ENCODE measurements around the gene CEP131.

The CEP131 gene

DNA sequence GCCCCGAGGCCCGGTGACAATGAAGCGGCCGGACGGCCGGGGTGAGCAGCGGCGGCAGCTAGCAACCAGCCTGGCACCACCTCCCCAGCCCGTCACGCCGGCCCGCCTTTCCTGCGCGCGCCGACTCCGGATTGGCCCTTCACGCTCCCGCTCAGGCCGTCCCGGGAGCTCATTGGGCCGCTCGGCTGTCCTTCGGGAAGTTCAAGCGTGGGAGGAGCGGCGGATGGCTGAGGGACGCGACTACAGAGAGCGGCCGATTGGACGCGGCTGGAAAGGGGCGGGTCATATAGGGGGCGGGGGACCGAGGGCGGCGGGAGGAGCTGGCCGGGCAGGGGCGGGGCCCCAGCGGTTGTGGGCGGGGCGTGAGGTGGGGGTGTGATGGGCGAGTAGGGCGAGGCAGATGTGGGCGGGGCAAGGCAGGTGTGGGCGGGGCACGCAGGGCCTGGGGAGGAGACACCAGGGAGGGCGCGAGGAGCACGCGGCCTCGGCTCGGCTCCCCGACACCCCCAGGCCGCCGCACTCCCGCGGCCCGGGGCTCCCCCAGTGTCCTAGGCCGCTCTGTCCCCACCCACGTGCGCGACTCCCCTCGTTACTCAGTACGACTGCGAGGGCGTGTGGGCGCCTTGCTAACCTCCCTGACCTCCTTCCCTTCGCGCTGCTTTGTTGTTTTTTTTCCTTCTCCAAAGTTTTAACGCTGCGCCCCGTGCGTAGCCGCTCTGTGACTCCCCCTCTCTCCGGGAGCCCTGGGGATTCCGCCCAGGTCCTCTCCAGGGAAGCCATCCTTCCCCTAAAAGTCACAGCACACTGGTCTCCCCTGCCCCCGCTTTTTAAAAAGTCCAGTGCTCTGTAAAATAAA, at the start of gene CEP131:
Gene CEP131, minus strand, starts transcription at position 60 of the 856 bp plus-strand sequence. CDS start 2,909 bp downstream, outside the sequence.
- DNase-seq: peak; percentile 94

DNA sequence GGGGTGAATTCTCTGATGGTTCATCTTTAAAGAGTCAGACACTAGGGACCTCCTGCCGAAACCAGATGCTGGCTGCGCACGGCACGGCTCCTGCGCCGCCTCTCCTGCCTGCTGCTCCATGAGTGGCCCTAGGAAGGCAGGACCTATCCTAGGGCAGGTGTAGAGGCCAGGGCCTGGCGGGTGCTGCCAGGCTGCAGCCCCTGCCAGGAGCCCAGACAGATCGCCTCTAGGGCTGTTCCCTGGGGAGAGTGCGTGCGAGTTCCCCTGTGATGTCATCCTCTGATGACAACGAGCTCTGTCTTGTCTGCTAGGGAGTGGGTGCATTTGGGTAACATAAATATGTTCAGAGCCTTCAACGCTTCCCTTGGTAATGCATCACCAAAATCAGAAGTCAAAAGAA, 48.5 kb upstream of the CEP131 start:
- DNase-seq: no peak

- no peak for DNase-seq
These were observed 47.5 kb upstream of the CEP131 start for GRCh38 chr17:81270279-81270678.

DNA sequence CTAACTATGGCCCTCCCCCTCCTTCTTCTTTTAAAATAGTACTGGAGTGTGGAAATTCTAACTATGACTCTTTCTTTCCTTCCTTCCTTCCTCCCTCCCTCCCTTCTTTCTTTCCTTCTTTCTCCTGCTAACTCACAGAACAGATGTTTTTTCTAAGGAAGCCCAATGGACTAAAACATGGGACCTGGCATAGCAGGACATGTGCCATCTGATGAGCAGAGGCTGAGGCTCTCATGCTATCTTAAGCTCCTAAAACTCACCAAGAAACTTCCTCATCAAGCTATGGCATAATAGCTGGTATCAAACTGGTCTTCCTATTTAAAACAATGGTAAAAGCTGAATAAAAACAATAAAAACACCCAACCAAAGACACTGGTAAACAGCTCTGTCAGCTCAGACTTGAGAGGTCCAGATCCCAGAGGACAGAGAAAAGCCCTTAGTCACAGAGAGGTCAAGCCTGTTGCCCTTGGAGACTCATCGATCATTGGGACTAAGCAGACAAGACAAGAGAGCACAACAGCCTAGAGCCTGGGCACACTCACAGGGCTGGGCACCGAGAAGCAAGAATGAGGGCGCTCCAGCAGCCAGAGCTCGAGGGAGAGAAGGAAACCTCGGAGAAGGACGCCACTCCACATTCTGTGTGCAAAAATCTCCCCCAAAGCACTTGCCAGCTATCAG, 44.8 kb upstream of the CEP131 start:
- no peak for DNase-seq

DNA sequence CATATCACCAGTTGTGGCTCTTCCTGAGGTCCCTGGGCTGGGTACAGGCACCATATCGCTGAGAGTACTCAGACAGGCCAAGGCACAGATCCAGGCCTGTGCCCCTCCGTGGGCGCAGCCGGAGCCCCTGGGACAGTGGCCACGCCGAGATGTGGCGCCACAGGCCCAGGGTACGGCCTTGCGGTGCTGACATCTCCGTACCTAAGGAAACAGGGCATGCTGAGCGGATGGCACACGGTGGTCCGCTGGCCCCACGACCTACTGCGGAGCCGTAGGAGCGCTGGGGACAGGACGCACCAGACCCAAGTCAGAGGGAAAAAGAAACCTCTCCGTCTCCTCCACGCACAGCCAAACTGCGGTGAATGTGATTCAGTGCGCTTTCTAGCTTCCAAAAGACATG, 42.8 kb upstream of the CEP131 start:
- DNase-seq: no peak

DNA sequence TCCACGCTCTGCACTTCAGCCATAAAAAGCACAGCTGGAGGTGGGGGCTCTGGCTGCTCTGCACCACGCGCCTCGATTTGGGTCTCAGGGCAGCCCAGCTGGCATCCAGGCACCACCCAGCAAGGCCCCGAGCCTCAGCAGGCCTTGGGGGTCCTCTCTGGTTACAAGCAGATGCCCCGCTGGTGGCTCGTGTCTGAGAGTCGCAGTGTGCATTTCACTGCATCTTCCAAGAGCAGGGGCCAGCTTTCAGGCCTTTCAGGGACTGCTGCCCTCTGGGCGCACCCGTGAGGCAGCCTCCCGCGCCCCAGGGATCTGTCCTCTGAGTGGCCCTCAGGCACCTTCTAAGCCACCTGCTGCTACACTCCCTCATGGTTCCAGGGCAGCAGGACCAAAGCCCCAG, 41.9 kb upstream of the CEP131 start:
- DNase-seq: no peak

DNA sequence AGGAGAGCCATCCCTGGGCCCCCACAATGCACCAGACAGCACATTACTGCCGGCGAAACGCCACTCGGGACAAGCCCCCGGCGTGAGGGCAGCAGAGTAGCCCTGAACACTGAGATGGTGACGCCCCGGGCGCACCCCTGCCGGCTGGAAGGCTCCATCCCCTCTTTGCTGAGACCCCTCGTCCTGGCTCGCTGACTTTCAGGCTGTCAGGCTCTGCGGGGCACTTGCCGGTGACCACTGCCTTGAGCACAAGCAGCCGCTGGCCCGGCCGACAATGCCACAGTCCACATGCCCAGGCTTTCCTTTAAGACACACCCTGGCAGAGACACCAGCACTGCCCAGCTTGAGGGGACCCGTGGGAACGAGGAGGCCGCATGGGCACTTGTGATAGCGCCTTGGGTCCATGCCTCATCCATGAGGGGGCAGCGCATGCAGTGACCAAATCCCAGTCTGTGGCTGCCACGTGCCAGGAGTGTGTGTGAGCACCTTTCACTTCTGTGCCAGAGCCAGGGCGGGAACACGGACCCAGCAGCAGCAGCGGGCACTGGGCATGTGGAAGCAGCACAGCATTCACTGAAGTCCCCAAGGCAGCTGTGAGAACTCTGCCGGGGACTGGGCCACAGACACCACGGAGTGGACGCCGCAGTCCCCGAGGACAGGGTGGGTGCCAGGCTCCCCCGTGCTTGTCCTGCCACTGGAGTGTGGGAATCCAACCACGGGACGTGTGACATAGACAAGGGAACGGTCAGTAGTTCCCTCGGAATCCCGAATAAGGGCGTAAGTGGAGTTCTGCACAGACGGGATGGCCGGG, 40.8 kb upstream of the CEP131 start:
- DNase-seq: no peak

DNA sequence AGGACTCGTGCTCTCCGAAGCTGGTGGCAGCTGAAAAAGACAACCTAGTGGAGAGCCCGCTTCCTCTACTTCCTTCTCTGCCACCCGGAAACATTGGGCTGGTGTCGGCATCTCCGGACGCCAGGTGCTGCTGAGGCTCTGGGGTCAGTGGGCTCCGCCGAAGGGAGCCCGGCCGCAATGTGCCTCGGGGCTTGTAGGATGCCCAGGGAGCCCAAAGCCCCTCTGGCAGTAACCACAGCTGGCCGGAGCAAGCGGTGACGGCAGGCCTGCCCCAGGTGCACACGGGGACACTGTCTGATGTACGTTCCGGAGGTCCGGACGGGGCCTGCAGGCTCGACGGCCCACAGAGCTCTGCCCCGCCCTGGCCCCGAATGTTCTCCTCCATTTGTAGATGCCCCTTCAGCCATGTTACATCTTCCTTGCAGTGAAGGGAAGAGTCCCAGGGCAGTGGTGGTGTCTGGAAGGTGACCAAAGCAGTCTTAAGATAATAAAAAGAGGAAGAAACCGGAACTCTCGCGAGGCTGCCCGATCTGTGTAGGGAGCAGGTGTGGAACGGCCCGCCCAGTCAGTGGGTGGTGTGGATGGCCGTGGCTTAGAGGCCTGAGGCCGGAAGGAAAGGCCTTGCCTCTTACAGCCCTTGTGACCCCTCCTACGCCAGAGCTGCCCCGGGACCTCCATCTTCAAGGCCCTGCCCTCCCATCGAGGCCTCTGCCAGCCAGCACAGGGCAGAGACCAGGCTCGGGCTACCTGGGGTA, 39.0 kb upstream of the CEP131 start:
- DNase-seq: no peak

- no peak for DNase-seq
These were observed 38.3 kb upstream of the CEP131 start for GRCh38 chr17:81261096-81261495.

GRCh38 chr17:81260641-81261040, 37.9 kb upstream of the CEP131 start:
- DNase-seq: no peak

DNA sequence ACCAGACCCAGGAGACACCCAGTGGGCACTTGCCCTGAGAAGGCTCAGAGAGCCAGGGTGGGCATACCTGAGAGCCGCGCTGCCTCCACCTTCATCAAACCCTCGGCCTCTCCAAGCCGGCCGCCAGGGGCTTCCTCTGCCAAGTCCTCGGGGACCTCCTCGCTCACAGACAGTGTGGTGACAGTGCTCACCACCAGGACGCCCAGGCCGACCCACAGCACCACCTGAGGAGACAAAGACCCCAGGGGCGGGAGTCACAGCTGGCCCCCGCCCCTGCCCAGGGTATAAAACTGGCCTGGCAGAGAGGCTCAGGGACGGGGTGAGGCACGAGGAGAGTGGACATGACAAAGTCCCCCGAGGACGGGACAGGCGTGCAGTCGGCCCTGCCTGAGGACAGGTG, 37.4 kb upstream of the CEP131 start:
- DNase-seq: no peak

DNA sequence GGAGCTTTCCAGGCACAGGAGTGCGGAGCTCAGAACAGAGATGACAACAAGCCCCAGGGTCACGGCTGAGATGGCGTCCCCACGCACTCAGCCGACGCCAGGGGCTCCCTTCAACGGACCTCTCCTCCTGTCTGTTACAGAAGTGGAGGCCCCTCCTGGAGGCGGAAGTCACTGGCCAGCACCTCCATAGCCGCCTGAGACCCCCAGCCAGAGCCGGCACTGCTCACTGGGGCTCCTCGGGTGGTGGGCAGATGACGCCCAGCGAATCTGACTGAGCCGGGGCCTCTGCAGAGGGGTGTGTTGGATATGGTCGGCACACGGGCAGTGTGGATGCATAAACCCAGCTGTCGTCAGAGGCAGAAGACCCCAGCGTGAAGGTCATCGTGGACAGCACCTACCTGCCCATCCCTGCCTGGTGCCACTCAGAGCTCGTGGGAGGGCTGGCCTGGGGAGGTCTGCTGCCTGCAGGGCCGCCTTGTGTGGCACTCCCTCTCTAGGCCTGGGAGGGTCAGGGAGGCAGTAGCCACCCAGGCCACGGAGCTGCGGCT, 36.4 kb upstream of the CEP131 start:
- no peak for DNase-seq

GRCh38 chr17:81258292-81258691, 35.5 kb upstream of the CEP131 start:
- no peak for DNase-seq

GRCh38 chr17:81257533-81257932, 34.8 kb upstream of the CEP131 start:
- DNase-seq: no peak

- DNase-seq: no peak
These were observed 33.9 kb upstream of the CEP131 start for GRCh38 chr17:81256616-81257015.

DNA sequence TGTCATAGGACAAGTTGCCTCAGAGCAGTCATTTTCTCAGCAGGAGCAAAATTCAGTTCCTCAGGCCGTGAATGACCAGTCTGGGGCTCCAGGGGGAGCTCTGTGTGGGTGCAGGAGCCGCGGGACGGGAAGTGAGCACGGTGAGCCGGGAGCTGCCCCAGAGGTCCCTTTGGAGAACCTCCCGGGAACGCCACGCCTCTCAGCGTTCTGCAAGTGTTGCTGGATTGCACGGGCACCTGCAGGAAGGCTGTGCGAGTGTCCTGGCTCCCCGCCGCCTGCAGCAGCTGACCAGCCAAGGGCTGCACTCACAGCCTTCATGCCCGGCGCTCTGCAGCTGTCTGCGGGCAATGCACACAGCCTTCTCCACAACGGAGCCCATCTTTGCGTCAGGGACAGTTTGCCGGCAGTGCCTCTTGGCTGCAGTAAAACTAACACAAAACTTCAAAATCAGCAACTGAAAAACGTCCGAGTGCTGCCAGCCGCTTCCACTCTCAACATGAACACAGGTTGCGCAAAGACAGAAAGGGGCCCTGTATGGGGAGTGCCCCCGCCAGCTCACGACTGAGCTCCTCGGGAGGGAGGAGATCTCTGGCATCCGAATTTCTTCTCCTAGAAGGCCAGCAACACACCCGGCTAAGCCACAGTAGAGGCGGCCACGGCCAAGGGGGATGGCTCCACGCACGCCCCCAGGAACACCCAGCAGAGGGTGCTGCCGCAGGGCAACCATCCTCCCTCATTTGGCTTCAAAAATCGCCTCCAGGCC, 32.4 kb upstream of the CEP131 start:
- DNase-seq: no peak

DNA sequence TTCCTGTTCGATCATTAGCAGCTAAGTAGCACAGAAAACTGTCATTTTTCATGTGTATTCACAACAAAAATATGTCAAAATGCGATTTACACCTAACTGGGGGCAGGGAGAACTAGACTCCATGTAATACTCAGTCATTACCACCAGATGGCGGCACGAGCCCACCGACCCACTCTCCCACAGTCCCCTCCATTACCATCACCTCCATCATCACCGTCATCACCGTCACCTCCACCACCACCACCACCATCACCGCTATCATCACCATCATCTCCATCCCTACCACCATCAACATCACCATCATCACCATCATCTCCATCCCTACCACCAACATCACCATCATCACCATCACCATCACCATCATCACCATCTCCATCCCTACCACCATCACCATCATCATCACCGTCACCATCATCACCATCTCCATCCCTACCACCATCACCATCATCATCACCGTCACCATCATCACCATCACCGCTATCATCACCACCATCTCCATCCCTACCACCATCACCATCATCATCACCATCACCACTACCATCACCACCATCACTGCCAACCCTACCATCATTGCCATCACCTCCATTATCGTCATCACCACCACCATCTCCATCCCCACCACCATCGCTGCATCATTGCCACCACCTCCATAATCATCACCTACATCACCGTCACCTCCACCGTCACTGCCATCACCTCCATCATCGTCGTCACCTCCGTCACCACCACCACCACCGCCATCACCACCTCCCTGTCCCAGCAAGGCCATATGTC, 30.8 kb upstream of the CEP131 start:
- peak; percentile 70 for DNase-seq

DNA sequence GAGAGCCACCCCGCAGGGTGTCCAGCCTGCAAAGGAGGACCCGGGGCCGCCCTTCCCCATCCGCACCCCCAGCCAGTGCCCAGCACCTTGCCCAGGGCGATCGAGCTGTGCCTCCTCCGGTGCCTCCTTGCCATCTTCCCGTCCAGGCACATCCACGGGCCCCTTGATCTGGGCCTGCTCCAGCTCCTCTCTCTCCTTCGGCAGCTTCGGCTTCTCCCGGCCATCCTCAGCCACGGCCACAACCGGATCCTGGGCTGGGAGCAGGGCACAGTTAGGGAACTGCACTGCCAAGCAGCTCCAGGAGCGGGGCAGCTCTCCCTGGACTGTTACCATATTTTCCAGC, 30.2 kb upstream of the CEP131 start:
- DNase-seq: no peak

DNA sequence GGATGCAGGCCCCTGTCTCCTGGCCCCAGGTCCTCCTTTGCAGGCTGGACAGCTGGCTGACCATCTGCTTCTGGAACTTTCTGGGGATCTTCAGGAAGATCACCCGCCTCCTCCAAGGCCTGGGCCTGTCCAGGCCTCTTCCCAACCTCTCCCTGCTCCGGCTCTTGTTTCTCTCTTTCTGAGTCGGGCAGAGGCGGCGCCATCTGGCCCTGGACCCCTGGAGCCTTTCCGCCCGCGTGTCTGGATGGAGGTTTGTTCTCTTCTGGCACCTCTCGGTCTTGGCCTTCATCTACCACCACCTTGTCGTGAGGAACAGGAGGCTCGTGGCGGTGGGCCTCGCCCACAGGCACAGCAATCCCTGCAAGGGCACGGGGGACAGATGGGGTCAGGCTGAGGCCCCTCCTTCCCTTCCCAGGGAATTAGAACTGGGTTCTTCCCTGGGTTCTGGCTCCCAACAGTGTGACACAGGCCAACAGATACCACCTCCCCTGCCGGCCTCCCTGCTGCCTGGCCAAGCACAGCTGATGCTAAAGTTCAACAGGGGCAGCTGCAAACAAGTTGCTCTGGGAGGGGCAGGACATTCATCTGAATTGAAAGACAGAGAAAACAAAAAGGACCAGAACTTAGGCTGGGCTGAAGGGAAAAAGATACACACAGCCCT, 29.7 kb upstream of the CEP131 start:
- peak; percentile 43 for DNase-seq

GRCh38 chr17:81251709-81252301, 29.0 kb upstream of the CEP131 start:
- peak; percentile 96 for DNase-seq
